Keratinocyte (primary cell): ENCODE data around the gene ETV3.

Source experiments
- EZH2 ChIP-seq: IDR thresholded peaks from one replicate; pipeline ENCODE4 v1.6.1; 2012; ENCODE audit warnings: inconsistent platforms, mild to moderate bottlenecking, low read length, moderate library complexity
- TF ChIP-seq, protein P1 (sequence below), 3 experiments: IDR thresholded peaks in 1 of 3; conservative IDR thresholded peaks in 1 of 3; optimal IDR thresholded peaks in 1 of 3; 2 replicates in 2 of 3; 3 replicates in 1 of 3; pipeline versions ENCODE3 to v1.5.1; 2011; ENCODE audit warnings: low read length in 3 of 3, mild to moderate bottlenecking in 3 of 3, moderate library complexity in 2 of 3, control low read depth in 1 of 3, inconsistent platforms in 1 of 3; ENCODE audit not compliant: insufficient read depth in 2 of 3; ENCODE audit errors: extremely low read depth in 1 of 3

GRCh38 chr1:157168015-157168414 lies 29.8 kb upstream of the ETV3 start:
- TF ChIP-seq, protein P1, sequence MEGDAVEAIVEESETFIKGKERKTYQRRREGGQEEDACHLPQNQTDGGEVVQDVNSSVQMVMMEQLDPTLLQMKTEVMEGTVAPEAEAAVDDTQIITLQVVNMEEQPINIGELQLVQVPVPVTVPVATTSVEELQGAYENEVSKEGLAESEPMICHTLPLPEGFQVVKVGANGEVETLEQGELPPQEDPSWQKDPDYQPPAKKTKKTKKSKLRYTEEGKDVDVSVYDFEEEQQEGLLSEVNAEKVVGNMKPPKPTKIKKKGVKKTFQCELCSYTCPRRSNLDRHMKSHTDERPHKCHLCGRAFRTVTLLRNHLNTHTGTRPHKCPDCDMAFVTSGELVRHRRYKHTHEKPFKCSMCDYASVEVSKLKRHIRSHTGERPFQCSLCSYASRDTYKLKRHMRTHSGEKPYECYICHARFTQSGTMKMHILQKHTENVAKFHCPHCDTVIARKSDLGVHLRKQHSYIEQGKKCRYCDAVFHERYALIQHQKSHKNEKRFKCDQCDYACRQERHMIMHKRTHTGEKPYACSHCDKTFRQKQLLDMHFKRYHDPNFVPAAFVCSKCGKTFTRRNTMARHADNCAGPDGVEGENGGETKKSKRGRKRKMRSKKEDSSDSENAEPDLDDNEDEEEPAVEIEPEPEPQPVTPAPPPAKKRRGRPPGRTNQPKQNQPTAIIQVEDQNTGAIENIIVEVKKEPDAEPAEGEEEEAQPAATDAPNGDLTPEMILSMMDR (optimal IDR thresholded peaks at IDR 0.05 in 1 of 3, IDR thresholded peaks at IDR 0.05 in 1 of 3, conservative IDR thresholded peaks at IDR 0.05 in 1 of 3; ENCODE audit: extremely low read depth in 1 of 3, insufficient read depth in 2 of 3, low read length in 3 of 3): no peak
- no peak for TF ChIP-seq EZH2
